K562 (cell line): ENCODE results near the gene CROT. TPM values are rescaled to one million over a fixed set of nuclear protein-coding genes. Genes with fewer than 3 reads are reported as not detected.

Experiments
- ARID1B ChIP-seq: fragments of 450-650 bp; IDR thresholded peaks from 2 replicates; pipeline ENCODE4 v1.6.1; 2016; ENCODE audit warnings: antibody characterized with exemption, mild to moderate bottlenecking, inconsistent platforms
- BRF1 ChIP-seq: IDR thresholded peaks from 3 replicates; pipeline ENCODE4 v1.6.1; 2011; ENCODE audit warnings: borderline replicate concordance, mild to moderate bottlenecking; ENCODE audit not compliant: insufficient read length; ENCODE audit errors: extremely low read depth
- GTF2A2 ChIP-seq: IDR thresholded peaks from 2 replicates; pipeline ENCODE4 v1.6.1; 2016; ENCODE audit warnings: mild to moderate bottlenecking, missing genetic modification characterization, missing compliant biosample characterization
- HNRNPL ChIP-seq: fragments of 200-400 bp; formaldehyde crosslinking; IDR thresholded peaks from 2 replicates; pipeline ENCODE4 v1.6.1; 2017; ENCODE audit warnings: low read depth, mild to moderate bottlenecking, low read length
- ILF3 ChIP-seq: fragments of 450-650 bp; IDR thresholded peaks from 2 replicates; pipeline ENCODE4 v1.6.1; 2018; ENCODE audit warnings: antibody characterized with exemption, mild to moderate bottlenecking, moderate library complexity, borderline replicate concordance
- MCM7 ChIP-seq, 2 experiments: fragments of 450-650 bp; IDR thresholded peaks; 2 replicates each; pipeline ENCODE4 v1.6.1; 2016 to 2018
- MECOM ChIP-seq: fragments of 250-450 bp; sonication (Bioruptor Pico); IDR thresholded peaks from 2 replicates; pipeline ENCODE4 v1.8.0; 2022; ENCODE audit warnings: inconsistent platforms
- SMAD2 ChIP-seq: fragments of 150-350 bp; IDR thresholded peaks from 2 replicates; pipeline ENCODE4 v1.6.1; 2014; ENCODE audit warnings: low read depth, mild to moderate bottlenecking, low read length
- ZNF609 ChIP-seq: sonication (generic); formaldehyde crosslinking; IDR thresholded peaks from 2 replicates; pipeline ENCODE4 v1.8.1; 2023; ENCODE audit warnings: missing genetic modification reagents, mild to moderate bottlenecking, borderline replicate concordance
- polyA plus RNA-seq, 8 experiments: library from polyadenylated mRNA; depleted of rRNA in 4 of 8; stranded (reverse) in 5 of 8; unstranded in 3 of 8; fragments of >200 nt; fragmentation: Nextera tagmentation in 2 of 8; fragmentation: Illumina TruSeq in 1 of 8; extraction: Ambion mirVana in 2 of 8; extraction: Trizol in 1 of 8; gene quantifications; 2 replicates each; pipeline versions ENCODE4 v1.2.1 to v1.2.3, GENCODE V29; 2011 to 2014; ENCODE audit warnings: inconsistent platforms in 1 of 8, missing spikeins in 1 of 8
- total RNA-seq, 7 experiments: library from RNA; depleted of rRNA in 6 of 7; stranded (reverse); fragments of >200 nt in 6 of 7; fragmentation: Illumina TruSeq in 2 of 7; extraction: Trizol in 2 of 7; gene quantifications; 2 replicates each; pipeline versions ENCODE4 v1.2.1 to v1.2.3, GENCODE V29; 2011 to 2021; ENCODE audit warnings: low replicate concordance in 1 of 7
- TF ChIP-seq, protein P1 (sequence below), 2 experiments: IDR thresholded peaks; 2 replicates each; pipeline ENCODE4 v1.6.1; 2012; ENCODE audit warnings: improper control_type of control experiment in 2 of 2, low read depth in 2 of 2, low read length in 2 of 2, borderline replicate concordance in 1 of 2

The CROT gene
- total and polyA plus RNA-seq, 9 of the 15 experiments (the other 6 are each of a cell fraction or from before 2014, with no cell fraction given): 2.5 to 8.1 (median 5.1) TPM

DNA sequence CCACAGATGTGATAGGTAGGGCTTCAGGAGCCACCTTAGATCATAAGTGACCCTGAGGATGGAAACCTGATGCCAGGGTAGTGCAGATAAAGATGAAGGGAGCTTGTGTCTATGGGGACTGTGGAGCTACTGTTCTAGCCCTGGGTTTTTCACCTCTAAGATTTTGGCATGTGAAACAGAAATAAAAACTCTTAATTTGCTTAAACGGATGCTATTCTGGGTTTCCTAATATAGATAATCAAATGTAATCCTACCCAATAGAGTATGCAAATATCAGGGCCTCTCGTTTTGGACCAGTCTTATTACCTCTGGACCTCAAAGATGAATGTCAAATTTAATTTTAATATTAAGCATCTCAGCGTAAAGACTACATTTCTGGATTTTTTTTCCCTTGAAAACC, 80.7 kb downstream of the CROT start (continued):
- no peak for TF ChIP-seq HNRNPL
- TF ChIP-seq SMAD2: no peak
- TF ChIP-seq GTF2A2: no peak
- no peak for TF ChIP-seq ARID1B
- TF ChIP-seq MCM7 (IDR thresholded peaks at IDR 0.05): no peak
- TF ChIP-seq ILF3: no peak
- no peak for TF ChIP-seq BRF1
- TF ChIP-seq, protein P1, sequence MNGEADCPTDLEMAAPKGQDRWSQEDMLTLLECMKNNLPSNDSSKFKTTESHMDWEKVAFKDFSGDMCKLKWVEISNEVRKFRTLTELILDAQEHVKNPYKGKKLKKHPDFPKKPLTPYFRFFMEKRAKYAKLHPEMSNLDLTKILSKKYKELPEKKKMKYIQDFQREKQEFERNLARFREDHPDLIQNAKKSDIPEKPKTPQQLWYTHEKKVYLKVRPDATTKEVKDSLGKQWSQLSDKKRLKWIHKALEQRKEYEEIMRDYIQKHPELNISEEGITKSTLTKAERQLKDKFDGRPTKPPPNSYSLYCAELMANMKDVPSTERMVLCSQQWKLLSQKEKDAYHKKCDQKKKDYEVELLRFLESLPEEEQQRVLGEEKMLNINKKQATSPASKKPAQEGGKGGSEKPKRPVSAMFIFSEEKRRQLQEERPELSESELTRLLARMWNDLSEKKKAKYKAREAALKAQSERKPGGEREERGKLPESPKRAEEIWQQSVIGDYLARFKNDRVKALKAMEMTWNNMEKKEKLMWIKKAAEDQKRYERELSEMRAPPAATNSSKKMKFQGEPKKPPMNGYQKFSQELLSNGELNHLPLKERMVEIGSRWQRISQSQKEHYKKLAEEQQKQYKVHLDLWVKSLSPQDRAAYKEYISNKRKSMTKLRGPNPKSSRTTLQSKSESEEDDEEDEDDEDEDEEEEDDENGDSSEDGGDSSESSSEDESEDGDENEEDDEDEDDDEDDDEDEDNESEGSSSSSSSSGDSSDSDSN (IDR thresholded peaks at IDR 0.05; ENCODE audit: borderline replicate concordance in 1 of 2, low read depth in 2 of 2, low read length in 2 of 2): no peak
- TF ChIP-seq MECOM: no peak
- TF ChIP-seq ZNF609 (CRISPR knock-in tag): no peak
